KMS-11 (cell line): ENCODE data around the gene HPGD.
A peak's percentile ranks its signal among the peaks of the same experiment; 100 is the strongest.

Experiments
- H2AFZ ChIP-seq: fragments of 200-600 bp; sonication (generic); 2 replicates; pipeline ENCODE4 v1.6.1; 2016; ENCODE audit warnings: antibody characterized with exemption, mixed run types, low read depth
- H3K27ac ChIP-seq: fragments of 200-600 bp; sonication (generic); 2 replicates; pipeline ENCODE4 v1.6.1; 2016; ENCODE audit warnings: mild to moderate bottlenecking, mixed run types
- H3K27me3 ChIP-seq: fragments of 200-600 bp; sonication (generic); 2 replicates; pipeline ENCODE4 v1.6.1; 2017; ENCODE audit warnings: mild to moderate bottlenecking, low read depth, mixed run types, moderate library complexity; ENCODE audit not compliant: insufficient read depth
- H3K36me3 ChIP-seq: fragments of 200-600 bp; sonication (generic); 2 replicates; pipeline ENCODE4 v1.6.1; 2017; ENCODE audit warnings: mild to moderate bottlenecking, mixed run types; ENCODE audit not compliant: insufficient read depth
- H3K4me1 ChIP-seq: fragments of 200-600 bp; sonication (generic); 2 replicates; pipeline ENCODE4 v1.6.1; 2016; ENCODE audit warnings: mild to moderate bottlenecking, low read depth, mixed run types; ENCODE audit not compliant: poor library complexity, severe bottlenecking
- H3K4me2 ChIP-seq: fragments of 200-600 bp; sonication (generic); 2 replicates; pipeline ENCODE4 v1.7.0; 2016; ENCODE audit warnings: mild to moderate bottlenecking, mixed run types
- H3K4me3 ChIP-seq: fragments of 200-600 bp; sonication (generic); IDR thresholded peaks from 2 replicates; pipeline ENCODE4 v1.6.1; 2017; ENCODE audit warnings: low read depth, low read length, mixed read lengths; ENCODE audit not compliant: insufficient read depth
- H3K79me2 ChIP-seq: fragments of 200-600 bp; sonication (generic); 2 replicates; pipeline ENCODE4 v1.6.1; 2016; ENCODE audit warnings: low read depth, mixed run types; ENCODE audit not compliant: insufficient read depth
- H3K9ac ChIP-seq: fragments of 200-600 bp; sonication (generic); 2 replicates; pipeline ENCODE4 v1.6.1; 2016; ENCODE audit warnings: mild to moderate bottlenecking, mixed run types
- H4K20me1 ChIP-seq: fragments of 200-600 bp; sonication (generic); 2 replicates; pipeline ENCODE4 v1.6.1; 2016; ENCODE audit warnings: mild to moderate bottlenecking, mixed run types; ENCODE audit not compliant: insufficient read depth
- TF ChIP-seq, protein P1 (sequence below): fragments of 200-600 bp; sonication (generic); conservative IDR thresholded peaks from 2 replicates; pipeline ENCODE4 v1.6.1; 2017; ENCODE audit warnings: low read depth, mild to moderate bottlenecking, antibody characterized with exemption, low read length, moderate library complexity, mixed read lengths

Gene HPGD

DNA sequence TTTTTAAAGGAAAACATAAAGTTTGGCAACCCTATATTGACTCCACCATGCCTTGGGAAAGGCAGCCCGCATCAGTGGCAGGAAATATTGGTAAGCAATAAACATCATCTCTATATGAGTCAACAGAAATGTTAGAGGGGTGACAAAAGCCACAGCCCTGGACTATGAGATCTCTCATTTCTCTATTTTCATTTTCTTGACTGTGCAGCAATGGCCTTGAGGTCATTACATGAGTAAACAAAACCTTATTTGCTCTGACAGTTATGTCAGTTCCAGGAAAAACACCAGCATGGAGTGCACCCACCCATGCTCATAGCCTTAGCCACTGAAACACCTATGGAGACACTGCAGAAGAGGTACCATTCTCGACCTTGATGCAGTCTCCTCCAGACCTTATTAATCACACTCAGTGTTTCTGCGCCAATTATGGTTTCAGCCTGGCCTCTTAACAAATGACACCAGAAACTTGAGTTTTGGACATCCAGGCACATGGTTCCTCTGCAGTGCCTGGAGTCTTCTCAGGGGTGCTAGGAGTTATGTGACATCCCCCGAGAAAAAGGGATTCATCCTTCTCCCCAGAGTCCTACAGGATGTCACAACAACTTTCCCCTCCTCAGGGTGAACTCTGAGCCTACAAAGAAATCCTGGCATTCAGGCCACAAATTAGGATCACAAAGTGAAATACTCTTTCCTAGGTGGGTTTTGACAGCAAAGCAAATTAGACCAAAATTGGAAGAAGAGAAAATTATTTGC is 16.0 kb upstream of the HPGD start:
- TF ChIP-seq, protein P1, sequence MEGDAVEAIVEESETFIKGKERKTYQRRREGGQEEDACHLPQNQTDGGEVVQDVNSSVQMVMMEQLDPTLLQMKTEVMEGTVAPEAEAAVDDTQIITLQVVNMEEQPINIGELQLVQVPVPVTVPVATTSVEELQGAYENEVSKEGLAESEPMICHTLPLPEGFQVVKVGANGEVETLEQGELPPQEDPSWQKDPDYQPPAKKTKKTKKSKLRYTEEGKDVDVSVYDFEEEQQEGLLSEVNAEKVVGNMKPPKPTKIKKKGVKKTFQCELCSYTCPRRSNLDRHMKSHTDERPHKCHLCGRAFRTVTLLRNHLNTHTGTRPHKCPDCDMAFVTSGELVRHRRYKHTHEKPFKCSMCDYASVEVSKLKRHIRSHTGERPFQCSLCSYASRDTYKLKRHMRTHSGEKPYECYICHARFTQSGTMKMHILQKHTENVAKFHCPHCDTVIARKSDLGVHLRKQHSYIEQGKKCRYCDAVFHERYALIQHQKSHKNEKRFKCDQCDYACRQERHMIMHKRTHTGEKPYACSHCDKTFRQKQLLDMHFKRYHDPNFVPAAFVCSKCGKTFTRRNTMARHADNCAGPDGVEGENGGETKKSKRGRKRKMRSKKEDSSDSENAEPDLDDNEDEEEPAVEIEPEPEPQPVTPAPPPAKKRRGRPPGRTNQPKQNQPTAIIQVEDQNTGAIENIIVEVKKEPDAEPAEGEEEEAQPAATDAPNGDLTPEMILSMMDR: no peak
- H3K9ac ChIP-seq: no peak overlapping the region
- H3K27me3 ChIP-seq: no peaks in the 10 kb centered on the region
- no peaks in the 10 kb centered on the region for H3K36me3 ChIP-seq
- peak overlapping the region; percentile 51; the same call in 1 of the 2 replicates for H2AFZ ChIP-seq
- no peak overlapping the region for H3K27ac ChIP-seq
- H3K4me1 ChIP-seq: peaks cover 25% of the 10 kb centered on the region
- no peaks in the 10 kb centered on the region for H3K79me2 ChIP-seq
- no peaks in the 10 kb centered on the region for H4K20me1 ChIP-seq
- H3K4me3 ChIP-seq: no peak overlapping the region
- H3K4me2 ChIP-seq: peak overlapping the region; percentile 34

DNA sequence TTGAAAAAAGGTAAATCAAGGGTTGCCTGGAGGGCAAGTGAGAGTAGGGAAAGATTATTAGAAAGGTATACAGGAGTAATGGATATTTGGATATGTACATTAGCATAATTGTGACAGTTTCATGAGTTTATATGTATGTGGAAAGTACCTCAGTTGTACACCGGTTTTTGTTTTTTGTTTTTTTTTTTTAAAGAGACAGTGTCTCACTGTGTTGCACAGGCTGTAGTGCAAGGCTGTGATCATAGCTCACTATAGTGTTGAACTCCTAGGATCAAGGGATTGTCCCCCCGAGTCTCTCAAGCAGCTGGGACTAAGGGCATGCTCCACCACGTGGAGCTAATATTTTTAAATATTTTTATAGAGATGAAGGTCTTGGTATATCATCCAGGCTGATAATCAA is 15.3 kb upstream of the HPGD start:
- Histone ChIP-seq H3K4me3 (no peak overlapping the region), H3K36me3 (no peaks in the 10 kb centered on the region), H3K4me2 (peak overlapping the region; percentile 34), H3K79me2 (no peaks in the 10 kb centered on the region), H2AFZ (no peak overlapping the region), H3K9ac (no peak overlapping the region), H3K27me3 (no peaks in the 10 kb centered on the region), H3K27ac (no peak overlapping the region), H3K4me1 (peaks cover 25% of the 10 kb centered on the region), H4K20me1 (no peaks in the 10 kb centered on the region)
- TF ChIP-seq, protein P1: no peak

DNA sequence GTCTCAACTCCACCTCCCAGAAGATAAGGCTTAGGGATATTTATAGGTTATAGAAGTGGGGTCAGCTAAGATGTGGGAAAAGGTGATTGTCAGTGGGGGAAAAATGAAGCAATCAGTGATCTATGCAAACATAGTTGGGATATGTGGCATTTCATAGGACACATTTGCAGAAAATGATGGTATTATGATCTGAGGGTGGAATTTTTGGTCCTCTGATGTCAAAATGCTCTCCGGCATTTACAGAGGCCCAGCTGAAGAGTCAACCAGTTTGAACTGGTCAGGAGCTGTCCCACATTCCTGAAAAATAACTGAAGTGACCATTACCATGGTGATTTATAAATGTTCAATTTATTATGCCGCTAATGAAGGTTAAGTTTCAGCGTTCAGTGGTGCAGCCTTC is 12.2 kb upstream of the HPGD start:
- Histone ChIP-seq H4K20me1 (no peaks in the 10 kb centered on the region), H3K9ac (no peak overlapping the region), H3K79me2 (no peaks in the 10 kb centered on the region), H3K4me2 (no peak overlapping the region), H2AFZ (no peak overlapping the region), H3K27me3 (no peaks in the 10 kb centered on the region), H3K4me3 (no peak overlapping the region), H3K36me3 (no peaks in the 10 kb centered on the region), H3K27ac (no peak overlapping the region), H3K4me1 (peaks cover 25% of the 10 kb centered on the region)
- TF ChIP-seq, protein P1: no peak

DNA sequence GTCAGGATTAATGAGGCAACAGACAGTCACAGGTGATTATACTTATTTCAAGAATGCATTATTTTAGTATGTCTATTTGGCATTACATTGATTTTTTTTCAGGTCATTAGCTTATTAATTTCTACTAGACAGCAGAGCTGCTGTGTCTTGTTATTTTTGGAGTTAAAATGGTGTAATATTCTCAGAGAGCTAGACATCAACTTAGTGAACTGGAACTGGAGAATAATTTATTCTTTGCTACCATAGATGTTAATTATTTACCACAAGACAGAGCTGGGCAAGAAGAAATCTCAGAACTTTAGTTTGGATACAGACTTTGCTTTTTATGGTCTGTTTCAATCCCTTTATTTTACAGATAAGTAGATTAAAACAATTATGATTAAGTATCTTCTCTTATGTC is 10.2 kb upstream of the HPGD start:
- Histone ChIP-seq H4K20me1 (no peaks in the 10 kb centered on the region), H3K4me2 (no peak overlapping the region), H2AFZ (no peak overlapping the region), H3K79me2 (no peaks in the 10 kb centered on the region), H3K4me3 (no peak overlapping the region), H3K36me3 (no peaks in the 10 kb centered on the region), H3K27ac (no peak overlapping the region), H3K4me1 (peaks cover 8% of the 10 kb centered on the region), H3K9ac (no peak overlapping the region), H3K27me3 (no peaks in the 10 kb centered on the region)
- TF ChIP-seq, protein P1: no peak
